SH-SY5Y (cell line): Measurements from ENCODE around the gene HARS1.

Experiments used
- GATA2 ChIP-seq: IDR thresholded peaks from 2 replicates; pipeline ENCODE4 v1.6.1; 2011; ENCODE audit warnings: mild to moderate bottlenecking, low read depth, low read length
- GATA3 ChIP-seq: IDR thresholded peaks from 2 replicates; pipeline ENCODE4 v1.6.1; 2011; ENCODE audit warnings: low read depth, mild to moderate bottlenecking, low read length, moderate library complexity

HARS1 gene

GRCh38 chr5:140639148-140639981 lies 51.8 kb downstream of the HARS1 start, which contains the start of gene TMCO6:
TMCO6 (plus strand) TSS chr5:140639451; CDS start chr5:140639528, 77 bp downstream.
- TF ChIP-seq GATA2 (no peak), GATA3 (no peak)

GRCh38 chr5:140637371-140638100 lies 53.6 kb downstream of the HARS1 start:
- no peak for TF ChIP-seq GATA2
- no peak for TF ChIP-seq GATA3

- TF ChIP-seq GATA3: no peak
- TF ChIP-seq GATA2: no peak
Measured at GRCh38 chr5:140635291-140636257, 55.6 kb downstream of the HARS1 start.

GRCh38 chr5:140634103-140634502 lies 57.1 kb downstream of the HARS1 start:
- TF ChIP-seq GATA2: no peak
- no peak for TF ChIP-seq GATA3

GRCh38 chr5:140633501-140633900 lies 57.7 kb downstream of the HARS1 start:
- TF ChIP-seq GATA2 (no peak), GATA3 (no peak)

DNA sequence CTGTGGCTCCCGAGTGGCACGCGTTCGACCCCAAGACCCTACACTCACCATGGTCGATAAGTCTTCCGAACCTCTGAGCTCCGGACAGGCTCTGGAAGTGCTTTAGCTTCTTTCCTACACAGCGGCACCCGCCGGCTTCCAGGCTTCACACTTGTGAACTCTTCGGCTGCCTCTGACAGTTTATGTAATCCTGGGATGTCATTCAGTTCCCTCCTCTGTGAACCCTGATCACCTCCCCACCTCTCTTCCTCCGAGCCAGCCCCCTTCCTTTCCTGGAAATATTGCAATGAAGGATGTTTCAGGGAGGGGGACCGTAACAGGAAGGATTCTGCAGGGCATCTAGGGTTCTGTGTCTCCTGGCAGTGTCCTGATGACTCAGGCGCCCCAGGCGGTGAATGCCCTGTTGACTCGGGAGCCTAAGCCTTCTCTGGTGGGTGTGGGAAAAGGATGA lies 58.1 kb downstream of the HARS1 start, which contains the start of gene CD14:
Gene CD14, minus strand, starts transcription at position 155 of the 451 bp plus-strand sequence. Its CDS starts 104 bp downstream, at position 51.
- TF ChIP-seq GATA3 (no peak), GATA2 (no peak)

DNA sequence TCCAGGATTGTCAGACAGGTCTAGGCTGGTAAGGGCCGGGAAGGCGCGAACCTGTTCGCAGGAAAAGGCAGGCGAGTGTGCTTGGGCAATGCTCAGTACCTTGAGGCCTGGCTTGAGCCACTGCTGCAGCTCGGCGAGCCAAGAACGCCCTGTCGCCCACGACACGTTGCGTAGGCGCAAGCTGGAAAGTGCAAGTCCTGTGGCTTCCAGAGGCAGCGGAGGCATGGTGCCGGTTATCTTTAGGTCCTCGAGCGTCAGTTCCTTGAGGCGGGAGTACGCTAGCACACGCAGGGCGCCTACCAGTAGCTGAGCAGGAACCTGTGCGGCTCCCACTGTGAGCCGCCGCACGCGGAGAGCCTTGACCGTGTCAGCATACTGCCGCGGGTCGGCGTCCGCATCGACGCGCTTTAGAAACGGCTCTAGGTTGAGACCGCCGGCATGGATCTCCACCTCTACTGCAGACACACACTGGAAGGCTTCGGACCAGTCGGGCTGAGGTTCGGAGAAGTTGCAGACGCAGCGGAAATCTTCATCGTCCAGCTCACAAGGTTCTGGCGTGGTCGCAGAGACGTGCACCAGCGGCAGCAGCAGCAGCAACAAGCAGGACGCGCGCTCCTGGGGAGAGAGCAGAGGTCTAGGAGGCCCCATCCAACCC lies 58.7 kb downstream of the HARS1 start:
- TF ChIP-seq GATA3 (no peak), GATA2 (no peak)

DNA sequence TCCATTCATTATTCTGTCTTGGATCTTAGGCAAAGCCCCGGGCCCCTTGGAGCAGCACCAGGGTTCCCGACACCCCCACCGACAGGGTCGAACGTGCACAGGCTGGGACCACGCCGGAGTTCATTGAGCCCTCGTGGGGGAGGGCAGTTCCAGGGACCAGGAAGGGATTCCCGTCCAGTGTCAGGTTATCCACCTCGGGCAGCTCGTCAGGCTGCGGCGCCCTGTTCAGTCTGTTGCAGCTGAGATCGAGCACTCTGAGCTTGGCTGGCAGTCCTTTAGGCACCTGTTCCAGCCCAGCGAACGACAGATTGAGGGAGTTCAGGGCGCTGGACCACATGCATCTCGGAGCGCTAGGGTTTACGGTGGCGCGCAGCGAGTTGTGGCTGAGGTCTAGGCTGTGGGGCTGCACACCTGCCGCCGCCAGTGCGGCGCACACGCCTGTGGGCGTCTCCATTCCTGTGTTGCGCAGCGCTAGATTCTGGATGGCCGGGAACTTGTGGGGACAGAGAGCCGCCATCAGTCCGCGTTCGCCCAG lies 59.3 kb downstream of the HARS1 start:
- TF ChIP-seq GATA3 (no peak), GATA2 (no peak)

GRCh38 chr5:140631036-140631417 lies 60.1 kb downstream of the HARS1 start:
- TF ChIP-seq GATA2 (no peak), GATA3 (no peak)

GRCh38 chr5:140630292-140631035 lies 60.7 kb downstream of the HARS1 start:
- no peak for TF ChIP-seq GATA3
- TF ChIP-seq GATA2: no peak

- TF ChIP-seq GATA2: no peak
- no peak for TF ChIP-seq GATA3
Measured at GRCh38 chr5:140628711-140629110, 62.5 kb downstream of the HARS1 start.

GRCh38 chr5:140627972-140628371 lies 63.2 kb downstream of the HARS1 start:
- no peak for TF ChIP-seq GATA3
- TF ChIP-seq GATA2: no peak
